SK-N-SH treated with all-trans-retinoic acid at 6 μM for 48 hours (cell line): ENCODE results near the gene SCYGR3.

Experiments
- ATAC-seq: fragments of 200-7000 bp; cut with Tn5 transposase; 3 replicates; pipeline ENCODE4 v1.9.1; 2020; ENCODE audit warnings: mild to moderate bottlenecking, moderate library complexity
- ARNTL ChIP-seq: fragments of 450-650 bp; formaldehyde crosslinking; IDR thresholded peaks from 2 replicates; pipeline ENCODE4 v1.5.0; 2020; ENCODE audit warnings: low read depth, mild to moderate bottlenecking, moderate library complexity, borderline replicate concordance
- BACH2 ChIP-seq: fragments of 250-450 bp; sonication (Bioruptor Pico); IDR thresholded peaks from 2 replicates; pipeline ENCODE4 v1.9.0; 2021; ENCODE audit warnings: mild to moderate bottlenecking, borderline replicate concordance
- ESRRG ChIP-seq: fragments of 250-450 bp; sonication (Bioruptor Pico); IDR thresholded peaks from 2 replicates; pipeline ENCODE4 v1.6.1; 2021; ENCODE audit warnings: mild to moderate bottlenecking
- GLIS3 ChIP-seq: fragments of 250-450 bp; sonication (Bioruptor Pico); IDR thresholded peaks from 2 replicates; pipeline ENCODE4 v1.5.0; 2020; ENCODE audit warnings: mild to moderate bottlenecking, moderate library complexity
- ISL1 ChIP-seq: fragments of 250-450 bp; sonication (Bioruptor Pico); IDR thresholded peaks from 2 replicates; pipeline ENCODE4 v2.1.2; 2022; ENCODE audit warnings: mild to moderate bottlenecking, moderate library complexity
- OSR1 ChIP-seq: fragments of 250-450 bp; sonication (Bioruptor Pico); IDR thresholded peaks from 2 replicates; pipeline ENCODE4 v1.8.0; 2022; ENCODE audit warnings: moderate library complexity, mild to moderate bottlenecking, inconsistent platforms
- PPARA ChIP-seq: fragments of 250-450 bp; sonication (Bioruptor Pico); IDR thresholded peaks from 2 replicates; pipeline ENCODE4 v1.5.0; 2020; ENCODE audit warnings: mild to moderate bottlenecking, borderline replicate concordance
- RARB ChIP-seq: fragments of 250-450 bp; sonication (Bioruptor Pico); IDR thresholded peaks from 2 replicates; pipeline ENCODE4 v1.8.0; 2021; ENCODE audit warnings: mild to moderate bottlenecking, moderate library complexity
- SNAI2 ChIP-seq: fragments of 250-450 bp; sonication (Bioruptor Pico); IDR thresholded peaks from 2 replicates; pipeline ENCODE4 v1.5.0; 2020; ENCODE audit warnings: mild to moderate bottlenecking, moderate library complexity
- TOX ChIP-seq: fragments of 250-450 bp; sonication (Bioruptor Pico); IDR thresholded peaks from 2 replicates; pipeline ENCODE4 v1.8.0; 2021; ENCODE audit warnings: mild to moderate bottlenecking, moderate library complexity, borderline replicate concordance
- ZC3H10 ChIP-seq: fragments of 250-450 bp; sonication (Bioruptor Pico); IDR thresholded peaks from 2 replicates; pipeline ENCODE4 v1.5.1; 2021; ENCODE audit warnings: mild to moderate bottlenecking, moderate library complexity
- ZFP3 ChIP-seq: fragments of 250-450 bp; sonication (Bioruptor Pico); IDR thresholded peaks from 2 replicates; pipeline ENCODE4 v1.5.0; 2020; ENCODE audit warnings: mild to moderate bottlenecking, moderate library complexity
- ZNF565 ChIP-seq: fragments of 450-650 bp; formaldehyde crosslinking; conservative IDR thresholded peaks from 2 replicates; pipeline ENCODE4 v1.5.0; 2020; ENCODE audit warnings: low read depth, mild to moderate bottlenecking, moderate library complexity
- ZNF8 ChIP-seq: fragments of 450-650 bp; formaldehyde crosslinking; IDR thresholded peaks from 2 replicates; pipeline ENCODE4 v1.5.0; 2020; ENCODE audit warnings: mild to moderate bottlenecking, moderate library complexity
- TF ChIP-seq, protein P1 (sequence below): fragments of 250-450 bp; sonication (Bioruptor Pico); IDR thresholded peaks from 2 replicates; pipeline ENCODE4 v1.5.1; 2021; ENCODE audit warnings: mild to moderate bottlenecking, moderate library complexity
- TF ChIP-seq, protein P2 (sequence below): fragments of 250-450 bp; sonication (Bioruptor Pico); IDR thresholded peaks from 2 replicates; pipeline ENCODE4 v1.5.0; 2020; ENCODE audit warnings: mild to moderate bottlenecking, moderate library complexity
- TF ChIP-seq, protein P3 (sequence below): fragments of 250-450 bp; sonication (Bioruptor Pico); IDR thresholded peaks from 2 replicates; pipeline ENCODE4 v1.8.0; 2021; ENCODE audit warnings: low read depth, mild to moderate bottlenecking, moderate library complexity, borderline replicate concordance
- TF ChIP-seq, protein P4 (sequence below): fragments of 250-450 bp; sonication (Bioruptor Pico); IDR thresholded peaks from 2 replicates; pipeline ENCODE4 v1.8.0; 2020; ENCODE audit warnings: mild to moderate bottlenecking, moderate library complexity, borderline replicate concordance
- TF ChIP-seq, protein P5 (sequence below): fragments of 250-450 bp; sonication (Bioruptor Pico); IDR thresholded peaks from 2 replicates; pipeline ENCODE4 v1.5.1; 2020; ENCODE audit warnings: low read depth, mild to moderate bottlenecking, moderate library complexity

Gene SCYGR3

DNA sequence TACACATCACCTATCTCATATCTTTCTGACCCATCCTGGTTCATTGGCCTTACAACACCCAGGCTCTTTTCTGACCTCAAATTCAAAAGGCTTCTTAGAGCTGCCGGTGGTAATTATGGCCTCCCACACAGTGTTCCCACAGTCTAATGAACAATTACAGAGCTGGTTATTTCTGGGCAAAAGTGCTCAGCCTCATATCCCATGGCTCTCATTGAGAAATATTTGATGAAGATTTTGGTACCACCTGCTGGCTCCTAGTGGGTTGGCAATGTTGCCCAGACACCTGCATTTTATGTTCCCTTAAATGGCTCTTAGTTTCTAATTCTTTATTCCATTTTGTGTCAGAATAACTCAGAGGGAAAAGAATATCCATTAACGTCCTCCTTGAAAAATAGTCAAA, 36.0 kb downstream of the SCYGR3 start (continued):
- TF ChIP-seq BACH2 (CRISPR knock-in tag), result no peak
- no peak for TF ChIP-seq ESRRG (CRISPR knock-in tag)
- TF ChIP-seq, protein P1, sequence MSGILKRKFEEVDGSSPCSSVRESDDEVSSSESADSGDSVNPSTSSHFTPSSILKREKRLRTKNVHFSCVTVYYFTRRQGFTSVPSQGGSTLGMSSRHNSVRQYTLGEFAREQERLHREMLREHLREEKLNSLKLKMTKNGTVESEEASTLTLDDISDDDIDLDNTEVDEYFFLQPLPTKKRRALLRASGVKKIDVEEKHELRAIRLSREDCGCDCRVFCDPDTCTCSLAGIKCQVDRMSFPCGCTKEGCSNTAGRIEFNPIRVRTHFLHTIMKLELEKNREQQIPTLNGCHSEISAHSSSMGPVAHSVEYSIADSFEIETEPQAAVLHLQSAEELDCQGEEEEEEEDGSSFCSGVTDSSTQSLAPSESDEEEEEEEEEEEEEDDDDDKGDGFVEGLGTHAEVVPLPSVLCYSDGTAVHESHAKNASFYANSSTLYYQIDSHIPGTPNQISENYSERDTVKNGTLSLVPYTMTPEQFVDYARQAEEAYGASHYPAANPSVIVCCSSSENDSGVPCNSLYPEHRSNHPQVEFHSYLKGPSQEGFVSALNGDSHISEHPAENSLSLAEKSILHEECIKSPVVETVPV (CRISPR knock-in tag), result no peak

- TF ChIP-seq ESRRG (CRISPR knock-in tag) (no peak), PPARA (CRISPR knock-in tag) (no peak)
- TF ChIP-seq, protein P2, sequence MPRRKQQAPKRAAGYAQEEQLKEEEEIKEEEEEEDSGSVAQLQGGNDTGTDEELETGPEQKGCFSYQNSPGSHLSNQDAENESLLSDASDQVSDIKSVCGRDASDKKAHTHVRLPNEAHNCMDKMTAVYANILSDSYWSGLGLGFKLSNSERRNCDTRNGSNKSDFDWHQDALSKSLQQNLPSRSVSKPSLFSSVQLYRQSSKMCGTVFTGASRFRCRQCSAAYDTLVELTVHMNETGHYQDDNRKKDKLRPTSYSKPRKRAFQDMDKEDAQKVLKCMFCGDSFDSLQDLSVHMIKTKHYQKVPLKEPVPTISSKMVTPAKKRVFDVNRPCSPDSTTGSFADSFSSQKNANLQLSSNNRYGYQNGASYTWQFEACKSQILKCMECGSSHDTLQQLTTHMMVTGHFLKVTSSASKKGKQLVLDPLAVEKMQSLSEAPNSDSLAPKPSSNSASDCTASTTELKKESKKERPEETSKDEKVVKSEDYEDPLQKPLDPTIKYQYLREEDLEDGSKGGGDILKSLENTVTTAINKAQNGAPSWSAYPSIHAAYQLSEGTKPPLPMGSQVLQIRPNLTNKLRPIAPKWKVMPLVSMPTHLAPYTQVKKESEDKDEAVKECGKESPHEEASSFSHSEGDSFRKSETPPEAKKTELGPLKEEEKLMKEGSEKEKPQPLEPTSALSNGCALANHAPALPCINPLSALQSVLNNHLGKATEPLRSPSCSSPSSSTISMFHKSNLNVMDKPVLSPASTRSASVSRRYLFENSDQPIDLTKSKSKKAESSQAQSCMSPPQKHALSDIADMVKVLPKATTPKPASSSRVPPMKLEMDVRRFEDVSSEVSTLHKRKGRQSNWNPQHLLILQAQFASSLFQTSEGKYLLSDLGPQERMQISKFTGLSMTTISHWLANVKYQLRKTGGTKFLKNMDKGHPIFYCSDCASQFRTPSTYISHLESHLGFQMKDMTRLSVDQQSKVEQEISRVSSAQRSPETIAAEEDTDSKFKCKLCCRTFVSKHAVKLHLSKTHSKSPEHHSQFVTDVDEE, result no peak
- TF ChIP-seq, all 23 proteins: peak for 0
- ATAC-seq, result no peak
These were observed 37.1 kb downstream of the SCYGR3 start for GRCh38 chr2:227577555-227577954.

DNA sequence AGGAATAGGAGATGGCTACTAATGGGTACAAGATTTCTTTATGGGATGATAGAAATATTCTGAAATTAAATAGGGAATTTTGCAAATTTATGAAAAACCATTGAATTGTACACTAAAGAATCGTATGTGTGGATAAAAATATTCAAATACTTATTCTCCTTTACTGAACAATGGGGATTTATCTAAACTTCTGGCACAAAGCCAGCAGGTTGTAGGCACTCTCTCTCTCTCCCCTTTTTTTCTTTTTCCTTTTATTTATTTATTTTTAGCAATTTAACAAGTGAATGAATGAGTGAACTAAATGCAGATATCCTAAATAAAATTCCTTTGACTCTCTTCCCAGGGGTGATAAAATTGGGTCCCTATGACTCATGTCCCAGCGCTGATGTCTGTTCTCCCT, 37.8 kb downstream of the SCYGR3 start:
- TF ChIP-seq ARNTL (CRISPR knock-in tag) (no peak), ZFP3 (CRISPR knock-in tag) (no peak), ISL1 (CRISPR knock-in tag) (no peak), TOX (CRISPR knock-in tag) (no peak), ZNF565 (no peak), GLIS3 (CRISPR knock-in tag) (no peak), SNAI2 (CRISPR knock-in tag) (no peak), OSR1 (CRISPR knock-in tag) (no peak), ESRRG (CRISPR knock-in tag) (no peak), PPARA (CRISPR knock-in tag) (no peak), ZNF8 (CRISPR knock-in tag) (no peak)
- TF ChIP-seq, protein P3, sequence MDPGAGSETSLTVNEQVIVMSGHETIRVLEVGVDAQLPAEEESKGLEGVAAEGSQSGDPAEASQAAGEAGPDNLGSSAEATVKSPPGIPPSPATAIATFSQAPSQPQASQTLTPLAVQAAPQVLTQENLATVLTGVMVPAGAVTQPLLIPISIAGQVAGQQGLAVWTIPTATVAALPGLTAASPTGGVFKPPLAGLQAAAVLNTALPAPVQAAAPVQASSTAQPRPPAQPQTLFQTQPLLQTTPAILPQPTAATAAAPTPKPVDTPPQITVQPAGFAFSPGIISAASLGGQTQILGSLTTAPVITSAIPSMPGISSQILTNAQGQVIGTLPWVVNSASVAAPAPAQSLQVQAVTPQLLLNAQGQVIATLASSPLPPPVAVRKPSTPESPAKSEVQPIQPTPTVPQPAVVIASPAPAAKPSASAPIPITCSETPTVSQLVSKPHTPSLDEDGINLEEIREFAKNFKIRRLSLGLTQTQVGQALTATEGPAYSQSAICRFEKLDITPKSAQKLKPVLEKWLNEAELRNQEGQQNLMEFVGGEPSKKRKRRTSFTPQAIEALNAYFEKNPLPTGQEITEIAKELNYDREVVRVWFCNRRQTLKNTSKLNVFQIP (CRISPR knock-in tag), result no peak
- TF ChIP-seq, protein P4, sequence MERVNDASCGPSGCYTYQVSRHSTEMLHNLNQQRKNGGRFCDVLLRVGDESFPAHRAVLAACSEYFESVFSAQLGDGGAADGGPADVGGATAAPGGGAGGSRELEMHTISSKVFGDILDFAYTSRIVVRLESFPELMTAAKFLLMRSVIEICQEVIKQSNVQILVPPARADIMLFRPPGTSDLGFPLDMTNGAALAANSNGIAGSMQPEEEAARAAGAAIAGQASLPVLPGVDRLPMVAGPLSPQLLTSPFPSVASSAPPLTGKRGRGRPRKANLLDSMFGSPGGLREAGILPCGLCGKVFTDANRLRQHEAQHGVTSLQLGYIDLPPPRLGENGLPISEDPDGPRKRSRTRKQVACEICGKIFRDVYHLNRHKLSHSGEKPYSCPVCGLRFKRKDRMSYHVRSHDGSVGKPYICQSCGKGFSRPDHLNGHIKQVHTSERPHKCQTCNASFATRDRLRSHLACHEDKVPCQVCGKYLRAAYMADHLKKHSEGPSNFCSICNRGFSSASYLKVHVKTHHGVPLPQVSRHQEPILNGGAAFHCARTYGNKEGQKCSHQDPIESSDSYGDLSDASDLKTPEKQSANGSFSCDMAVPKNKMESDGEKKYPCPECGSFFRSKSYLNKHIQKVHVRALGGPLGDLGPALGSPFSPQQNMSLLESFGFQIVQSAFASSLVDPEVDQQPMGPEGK, result no peak
- TF ChIP-seq, protein P5, sequence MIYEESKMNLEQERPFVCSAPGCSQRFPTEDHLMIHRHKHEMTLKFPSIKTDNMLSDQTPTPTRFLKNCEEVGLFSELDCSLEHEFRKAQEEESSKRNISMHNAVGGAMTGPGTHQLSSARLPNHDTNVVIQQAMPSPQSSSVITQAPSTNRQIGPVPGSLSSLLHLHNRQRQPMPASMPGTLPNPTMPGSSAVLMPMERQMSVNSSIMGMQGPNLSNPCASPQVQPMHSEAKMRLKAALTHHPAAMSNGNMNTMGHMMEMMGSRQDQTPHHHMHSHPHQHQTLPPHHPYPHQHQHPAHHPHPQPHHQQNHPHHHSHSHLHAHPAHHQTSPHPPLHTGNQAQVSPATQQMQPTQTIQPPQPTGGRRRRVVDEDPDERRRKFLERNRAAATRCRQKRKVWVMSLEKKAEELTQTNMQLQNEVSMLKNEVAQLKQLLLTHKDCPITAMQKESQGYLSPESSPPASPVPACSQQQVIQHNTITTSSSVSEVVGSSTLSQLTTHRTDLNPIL (CRISPR knock-in tag), result no peak
- TF ChIP-seq, protein P1 (CRISPR knock-in tag), result no peak
- ATAC-seq, result no peak

- no peak for ATAC-seq
- TF ChIP-seq ESRRG (CRISPR knock-in tag), result no peak
- no peak for TF ChIP-seq ZC3H10 (CRISPR knock-in tag)
- TF ChIP-seq PPARA (CRISPR knock-in tag), result no peak
- TF ChIP-seq, protein P5 (CRISPR knock-in tag), result no peak
- no peak for TF ChIP-seq GLIS3 (CRISPR knock-in tag)
- TF ChIP-seq RARB (CRISPR knock-in tag), result no peak
- TF ChIP-seq ZNF8 (CRISPR knock-in tag), result no peak
- TF ChIP-seq, all 23 proteins: peak for 0
These were observed 38.5 kb downstream of the SCYGR3 start for GRCh38 chr2:227576110-227576509.
